H9 (cell line): ENCODE measurements around the gene DNAJC18. TPM values are rescaled to one million over a fixed set of nuclear protein-coding genes. Genes with fewer than 3 reads are reported as not detected.

Experiments
- DNase-seq: peaks from one replicate; pipeline ENCODE4 v3.0.0-alpha.2; 2017
- H2AFZ ChIP-seq: one replicate; pipeline ENCODE4 v1.6.1; 2013; ENCODE audit warnings: mild to moderate bottlenecking, low read length, control low read depth, moderate library complexity
- H2AK5ac ChIP-seq: 2 replicates; pipeline ENCODE4 v1.6.1; 2013; ENCODE audit warnings: low read length, control low read depth, mixed read lengths; ENCODE audit not compliant: insufficient read length
- H2BK120ac ChIP-seq: one replicate; pipeline ENCODE4 v1.6.1; 2013; ENCODE audit warnings: low read depth, mild to moderate bottlenecking, low read length, control low read depth, inconsistent platforms; ENCODE audit not compliant: poor library complexity, severe bottlenecking
- H2BK12ac ChIP-seq: 2 replicates; pipeline ENCODE4 v1.6.1; 2013; ENCODE audit warnings: low read length, control low read depth, mixed read lengths, low read depth; ENCODE audit not compliant: insufficient read length
- H2BK15ac ChIP-seq: 2 replicates; pipeline ENCODE4 v1.6.1; 2013; ENCODE audit warnings: low read depth, low read length, control low read depth
- H2BK20ac ChIP-seq: one replicate; pipeline ENCODE4 v1.6.1; 2013; ENCODE audit warnings: low read depth, mild to moderate bottlenecking, low read length, control low read depth, inconsistent platforms; ENCODE audit not compliant: poor library complexity, severe bottlenecking
- H2BK5ac ChIP-seq: 2 replicates; pipeline ENCODE4 v1.6.1; 2013; ENCODE audit warnings: low read length, control low read depth, mixed read lengths; ENCODE audit not compliant: insufficient read length
- H3K14ac ChIP-seq: 2 replicates; pipeline ENCODE4 v1.6.1; 2013; ENCODE audit warnings: low read length, control low read depth; ENCODE audit not compliant: insufficient read depth
- H3K18ac ChIP-seq: 2 replicates; pipeline ENCODE4 v1.6.1; 2013; ENCODE audit warnings: low read depth, mild to moderate bottlenecking, mixed read lengths, low read length, control low read depth; ENCODE audit not compliant: insufficient read length
- H3K23ac ChIP-seq: 2 replicates; pipeline ENCODE4 v1.6.1; 2013; ENCODE audit warnings: low read length, control low read depth, mixed read lengths, low read depth; ENCODE audit not compliant: insufficient read length
- H3K23me2 ChIP-seq: 2 replicates; pipeline ENCODE4 v1.6.1; 2013; ENCODE audit warnings: low read depth, mild to moderate bottlenecking, mixed read lengths, low read length, control low read depth; ENCODE audit not compliant: insufficient read length, poor library complexity, severe bottlenecking
- H3K27ac ChIP-seq: 2 replicates; pipeline ENCODE4 v1.5.1; 2013; ENCODE audit warnings: low read length, control low read depth, mixed read lengths, low read depth; ENCODE audit not compliant: insufficient read length
- H3K27me3 ChIP-seq: 2 replicates; pipeline ENCODE4 v1.6.1; 2013; ENCODE audit warnings: low read length, control low read depth, inconsistent platforms; ENCODE audit not compliant: insufficient read depth
- H3K4ac ChIP-seq: 2 replicates; pipeline ENCODE4 v1.6.1; 2013; ENCODE audit warnings: low read depth, mild to moderate bottlenecking, control low read depth, inconsistent platforms, low read length, moderate library complexity
- H3K4me1 ChIP-seq: 2 replicates; pipeline ENCODE4 v1.6.1; 2013; ENCODE audit warnings: low read length, control low read depth, inconsistent platforms; ENCODE audit not compliant: insufficient read depth
- H3K4me2 ChIP-seq: 2 replicates; pipeline ENCODE4 v1.6.1; 2013; ENCODE audit warnings: low read length, control low read depth, mixed read lengths; ENCODE audit not compliant: insufficient read length, insufficient read depth
- H3K56ac ChIP-seq: 2 replicates; pipeline ENCODE4 v1.6.1; 2013; ENCODE audit warnings: low read depth, mild to moderate bottlenecking, mixed read lengths, low read length, control low read depth; ENCODE audit not compliant: insufficient read length
- H3K79me1 ChIP-seq: 2 replicates; pipeline ENCODE4 v1.6.1; 2013; ENCODE audit warnings: low read depth, mild to moderate bottlenecking, moderate library complexity, low read length, control low read depth, inconsistent platforms; ENCODE audit not compliant: insufficient read depth, poor library complexity, severe bottlenecking
- H3K79me2 ChIP-seq: 2 replicates; pipeline ENCODE4 v1.6.1; 2013; ENCODE audit warnings: low read length, control low read depth, inconsistent platforms; ENCODE audit not compliant: insufficient read depth
- H3K9ac ChIP-seq: 2 replicates; pipeline ENCODE4 v1.6.1; 2013; ENCODE audit warnings: low read length, control low read depth, mixed read lengths; ENCODE audit not compliant: insufficient read length; ENCODE audit errors: extremely low read depth
- H3K9me3 ChIP-seq: one replicate; pipeline ENCODE4 v1.6.1; 2013; ENCODE audit warnings: low read depth, low read length, inconsistent platforms; ENCODE audit not compliant: control insufficient read depth
- H3T11ph ChIP-seq: one replicate; pipeline ENCODE4 v1.6.1; 2013; ENCODE audit warnings: mild to moderate bottlenecking, low read length, control low read depth, inconsistent platforms
- H4K20me1 ChIP-seq: one replicate; pipeline ENCODE4 v1.6.1; 2013; ENCODE audit not compliant: control insufficient read depth, insufficient read length, insufficient read depth
- H4K5ac ChIP-seq: 2 replicates; pipeline ENCODE4 v1.6.1; 2013; ENCODE audit warnings: low read depth, mild to moderate bottlenecking, mixed read lengths, low read length, control low read depth; ENCODE audit not compliant: insufficient read length
- H4K8ac ChIP-seq: replicated peaks from 2 replicates; pipeline ENCODE4 v1.6.1; 2013; ENCODE audit warnings: low read length, control low read depth, mixed read lengths, low read depth; ENCODE audit not compliant: insufficient read length
- H4K91ac ChIP-seq: 2 replicates; pipeline ENCODE4 v1.6.1; 2013; ENCODE audit warnings: low read depth, mild to moderate bottlenecking, moderate library complexity, mixed read lengths, low read length, control low read depth; ENCODE audit not compliant: insufficient read length
- H3K27ac Mint-ChIP-seq, 3 experiments: 2 replicates in 2 of 3; 3 replicates in 1 of 3; pipeline ENCODE4 v1.8.0; 2020 to 2021; ENCODE audit warnings: mixed read lengths in 3 of 3, mild to moderate bottlenecking in 1 of 3, moderate library complexity in 1 of 3
- H3K27me3 Mint-ChIP-seq: 2 replicates; pipeline ENCODE4 v1.8.0; 2021; ENCODE audit warnings: low read depth, mild to moderate bottlenecking, moderate library complexity, mixed read lengths
- H3K36me3 Mint-ChIP-seq, 3 experiments: 2 replicates in 2 of 3; 3 replicates in 1 of 3; pipeline ENCODE4 v1.8.0; 2020 to 2021; ENCODE audit warnings: low read depth in 3 of 3, mixed read lengths in 3 of 3; ENCODE audit not compliant: insufficient read depth in 1 of 3
- H3K4me1 Mint-ChIP-seq, 2 experiments: 2 replicates each; pipeline ENCODE4 v1.8.0; 2020; ENCODE audit warnings: mixed read lengths in 2 of 2
- H3K4me3 Mint-ChIP-seq, 2 experiments: 2 replicates in 1 of 2; 3 replicates in 1 of 2; pipeline ENCODE4 v1.8.0; 2020 to 2021; ENCODE audit warnings: mild to moderate bottlenecking in 2 of 2, mixed read lengths in 2 of 2, moderate library complexity in 1 of 2
- H3K9me3 Mint-ChIP-seq, 2 experiments: 2 replicates in 1 of 2; 3 replicates in 1 of 2; pipeline ENCODE4 v1.8.0; 2020; ENCODE audit warnings: mild to moderate bottlenecking in 2 of 2, mixed read lengths in 2 of 2, moderate library complexity in 1 of 2
- CTCF ChIP-seq: fragments of 200-600 bp; sonication (generic); conservative IDR thresholded peaks from 3 replicates; pipeline ENCODE4 v1.8.0; 2021; ENCODE audit warnings: antibody characterized with exemption, mild to moderate bottlenecking
- WGBS: extraction: QIAGEN DNeasy Blood & Tissue Kit; methylation state at CpG from one replicate; pipeline ENCODE4 v1.1.7; 2013; ENCODE audit warnings: missing lambda C conversion rate, low lambda C conversion rate, mixed read lengths; ENCODE audit not compliant: insufficient read length; ENCODE audit errors: extremely low coverage; 5-methylcytosine and 5-hydroxymethylcytosine counted together
- total RNA-seq: library from RNA; stranded (reverse); gene quantifications from 2 replicates; pipeline ENCODE4 v1.2.1, GENCODE V29; 2021

DNAJC18 gene
- total RNA-seq, 1 experiment from 2014 or later, result 26.5 TPM

DNA sequence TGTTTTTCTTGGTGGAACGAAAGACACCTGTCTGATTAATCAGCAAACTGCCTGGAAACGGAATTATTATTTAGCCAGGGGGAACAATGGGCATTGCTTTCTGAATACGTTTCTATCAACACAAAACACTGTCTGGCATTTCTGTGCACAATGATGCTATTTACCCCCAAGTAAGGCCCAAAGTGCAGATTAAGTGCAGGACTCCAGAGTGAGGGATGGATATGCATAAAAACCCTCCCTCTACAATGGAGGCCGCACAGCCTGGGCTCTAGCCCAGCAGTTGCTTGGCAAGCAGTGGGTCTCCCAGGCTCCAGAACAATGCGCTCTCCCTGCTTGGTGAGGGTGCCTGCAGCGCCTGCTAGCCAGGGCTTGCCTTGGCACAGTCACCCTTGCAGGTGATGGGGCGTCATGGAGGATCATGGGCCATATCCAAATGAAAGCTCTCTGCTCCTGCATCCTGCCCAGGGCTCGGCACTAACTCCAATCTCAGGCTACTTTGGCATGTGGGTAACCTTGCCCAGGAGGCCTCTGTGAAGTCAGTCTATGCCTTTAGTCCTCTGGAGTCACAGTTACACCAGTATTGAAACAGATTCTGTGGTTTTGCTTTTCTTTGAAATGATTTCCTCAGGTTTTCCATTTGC, 24.0 kb downstream of the DNAJC18 start:
- no peak overlapping the region for H2BK5ac ChIP-seq
- no peaks in the 10 kb centered on the region for H3K23me2 ChIP-seq
- H3K4me1 Mint-ChIP-seq, result peaks cover 14 to 20% of the 10 kb centered on the region in 2 experiments

More for the DNA sequence above, 24.0 kb downstream of the DNAJC18 start:
- no peak overlapping the region for H3K27ac Mint-ChIP-seq
- Histone ChIP-seq H2BK120ac (no peak overlapping the region), H2BK12ac (no peak overlapping the region), H2BK20ac (no peak overlapping the region), H3K56ac (no peak overlapping the region), H3K27ac (no peak overlapping the region), H4K20me1 (no peaks in the 10 kb centered on the region), H3K4me1 (no peaks in the 10 kb centered on the region), H3T11ph (no peak overlapping the region), H2AFZ (no peak overlapping the region), H3K4ac (no peak overlapping the region), H3K18ac (no peak overlapping the region), H2BK15ac (no peak overlapping the region), H3K23ac (no peak overlapping the region), H3K79me1 (no peaks in the 10 kb centered on the region), H3K9ac (no peak overlapping the region), H3K9me3 (no peaks in the 10 kb centered on the region), H2AK5ac (no peak overlapping the region), H3K14ac (no peak overlapping the region; the same call in 1 of the 2 replicates), H4K5ac (no peak overlapping the region), H3K4me2 (no peak overlapping the region), H3K27me3 (no peaks in the 10 kb centered on the region), H4K91ac (no peak overlapping the region), H3K79me2 (no peaks in the 10 kb centered on the region), H4K8ac (no peak overlapping the region)
- no peak for DNase-seq
- H3K27me3 Mint-ChIP-seq, result peaks cover 1% of the 10 kb centered on the region
- H3K9me3 Mint-ChIP-seq, result no peaks in the 10 kb centered on the region
- no CpG with 5 or more reads among the region's 8 CpGs for WGBS
- H3K4me3 Mint-ChIP-seq, result no peak overlapping the region
- H3K36me3 Mint-ChIP-seq, result peaks cover 0 to 46% (median 32%) of the 10 kb centered on the region in 3 experiments; a peak in 5 of 7 replicates
- no peak for TF ChIP-seq CTCF
